ENCODE results near the gene TGFBRAP1. TPM values are rescaled to one million over a fixed set of nuclear protein-coding genes. Genes with fewer than 3 reads are reported as not detected.

Gene TGFBRAP1
- total and polyA plus RNA-seq, 9 of the 15 experiments (the other 6 are each of a cell fraction or from before 2014, with no cell fraction given): 3.7 to 18.0 (median 11.0) TPM

- H3K9me3 ChIP-seq (replicated peaks; ENCODE audit: control insufficient read depth, insufficient read depth, low read depth, low read length): no peaks in the 10 kb centered on the region
- 40% methylated on average over 28 of the region's 30 CpGs for WGBS (ENCODE audit: insufficient coverage, low coverage, missing lambda C conversion rate)
- POLR2A ChIA-PET: no interaction called here
- H3K4me3 ChIP-seq: no peak overlapping the region
- no peak overlapping the region for H3K9ac ChIP-seq (ENCODE audit: insufficient read depth in 1 of 2, low read depth in 2 of 2, low read length in 2 of 2)
- H3K36me3 ChIP-seq (ENCODE audit: control insufficient read depth, insufficient read depth, low read length): peaks cover 64% of the 10 kb centered on the region; the same call in 2 of the 3 replicates
- DNase-seq (ENCODE audit: extremely low read depth in 1 of 4, low spot score in 3 of 4): peak; percentile 62 to 90 (median 72)
- intact Hi-C loops (cut with micrococcal nuclease) (loop anchor here (1.0 to 5.0 kb wide), 2 partner anchors 82 to 151 kb away; no protein-coding TSS in a partner anchor), in situ Hi-C loops (cut with MboI) (loop anchor here (5.0 kb wide), 1 partner anchor 152 kb away; no protein-coding TSS in a partner anchor)
- no TSS peak for BruUV-seq (replicated peaks)
- peak overlapping the region; percentile 21; the same call in 1 of the 2 replicates for H3K4me2 ChIP-seq (ENCODE audit: insufficient read depth, low read length)
- H3K4me1 ChIP-seq (replicated peaks in 1 of 2; ENCODE audit: control insufficient read depth in 2 of 2, insufficient read depth in 2 of 2, low read length in 2 of 2): peaks cover 0 to 4% of the 10 kb centered on the region in 2 experiments; a peak in 2 of 5 replicates
- peak; percentile 94 for FAIRE-seq
- peak; percentile 99 for ATAC-seq
- no peaks in the 10 kb centered on the region for H3K79me2 ChIP-seq (ENCODE audit: control insufficient read depth, insufficient read depth, low read length)
- CTCF ChIA-PET (ENCODE audit: low intra/inter-chr PET ratio): interaction anchor here (0.6 to 4.1 kb wide), 6 partner anchors 85 to 534 kb away, joined by 3 to 117 read pairs (median 4); no protein-coding TSS in a partner anchor
- no peaks in the 10 kb centered on the region for H3K9me1 ChIP-seq (ENCODE audit: control insufficient read depth, insufficient read depth, low read length)
- H2AFZ ChIP-seq (ENCODE audit: low read depth, low read length): peak overlapping the region; percentile 73
- no peak overlapping the region for H3K27ac ChIP-seq (ENCODE audit: extremely low read depth, low read depth, low read length)
- H3K27me3 ChIP-seq (ENCODE audit: control insufficient read depth in 2 of 2, insufficient read depth in 2 of 2, low read length in 2 of 2): no peaks in the 10 kb centered on the region
- no peaks in the 10 kb centered on the region for H4K20me1 ChIP-seq (replicated peaks; ENCODE audit: control insufficient read depth, insufficient read depth, low read length)
- TF ChIP-seq MCM3 (IDR thresholded peaks at IDR 0.05): no peak
- TF ChIP-seq HNRNPK (IDR thresholded peaks at IDR 0.05; ENCODE audit: low read depth, low read length, poor library complexity, severe bottlenecking): no peak
- TF ChIP-seq MAFF (IDR thresholded peaks at IDR 0.05; ENCODE audit: low read length): no peak
- TF ChIP-seq, protein P1, sequence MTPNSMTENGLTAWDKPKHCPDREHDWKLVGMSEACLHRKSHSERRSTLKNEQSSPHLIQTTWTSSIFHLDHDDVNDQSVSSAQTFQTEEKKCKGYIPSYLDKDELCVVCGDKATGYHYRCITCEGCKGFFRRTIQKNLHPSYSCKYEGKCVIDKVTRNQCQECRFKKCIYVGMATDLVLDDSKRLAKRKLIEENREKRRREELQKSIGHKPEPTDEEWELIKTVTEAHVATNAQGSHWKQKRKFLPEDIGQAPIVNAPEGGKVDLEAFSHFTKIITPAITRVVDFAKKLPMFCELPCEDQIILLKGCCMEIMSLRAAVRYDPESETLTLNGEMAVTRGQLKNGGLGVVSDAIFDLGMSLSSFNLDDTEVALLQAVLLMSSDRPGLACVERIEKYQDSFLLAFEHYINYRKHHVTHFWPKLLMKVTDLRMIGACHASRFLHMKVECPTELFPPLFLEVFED (CRISPR knock-in tag; conservative IDR thresholded peaks at IDR 0.05): no peak
- no peak for TF ChIP-seq RAD51 (IDR thresholded peaks at IDR 0.05; ENCODE audit: borderline replicate concordance, low read depth)
- TF ChIP-seq, protein P2, sequence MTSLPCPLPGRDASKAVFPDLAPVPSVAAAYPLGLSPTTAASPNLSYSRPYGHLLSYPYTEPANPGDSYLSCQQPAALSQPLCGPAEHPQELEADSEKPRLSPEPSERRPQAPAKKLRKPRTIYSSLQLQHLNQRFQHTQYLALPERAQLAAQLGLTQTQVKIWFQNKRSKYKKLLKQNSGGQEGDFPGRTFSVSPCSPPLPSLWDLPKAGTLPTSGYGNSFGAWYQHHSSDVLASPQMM (CRISPR knock-in tag; IDR thresholded peaks at IDR 0.05): no peak
- TF ChIP-seq RAD21 (CRISPR knock-in tag; conservative IDR thresholded peaks at IDR 0.05 in 1 of 2, IDR thresholded peaks at IDR 0.05 in 1 of 2): peak; percentile 97
Observed at GRCh38 chr2:105369777-105370690, 40.5 kb upstream of the TGFBRAP1 start.
